ENCODE data around the gene LYSET.

DNA sequence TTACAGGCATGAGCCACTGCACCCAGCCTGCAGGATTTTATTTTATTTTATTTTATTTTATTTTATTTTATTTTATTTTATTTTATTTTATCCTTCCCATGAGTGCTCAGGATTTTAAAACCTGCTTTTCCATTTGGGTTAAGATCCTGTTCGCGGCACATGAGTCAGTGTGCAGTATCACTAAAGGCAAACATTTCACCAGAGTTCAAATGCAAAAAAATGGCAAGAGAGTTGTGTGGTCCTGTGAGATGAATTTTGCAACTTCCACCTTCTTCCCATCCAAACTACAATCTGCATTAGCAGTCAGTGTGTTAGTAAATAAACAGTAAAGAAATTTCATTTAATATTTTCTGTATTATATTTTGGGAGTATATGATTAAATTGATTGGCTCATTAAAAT is 29.4 kb upstream of the LYSET start:
- TF ChIP-seq EZH2 (IDR thresholded peaks at IDR 0.05) = no peak
- TF ChIP-seq POLR2AphosphoS5 (IDR thresholded peaks at IDR 0.05; ENCODE audit: borderline replicate concordance, low read depth, low read length) = no peak
- no peak for TF ChIP-seq FOXP2 (optimal IDR thresholded peaks at IDR 0.05; ENCODE audit: control extremely low read depth, extremely low read length, insufficient read depth)

All from SK-N-MC (cell line).